Measurements from ENCODE around the gene ARG2. TPM values are rescaled to one million over a fixed set of nuclear protein-coding genes. Genes with fewer than 3 reads are reported as not detected.

ARG2 gene
- total RNA-seq, 4 donors from 2014 or later = 0.51 to 3.7 (median 2.8) TPM; not detected in 1

- Histone ChIP-seq H3K27ac (no peak overlapping the region), H3K9me3 (no peaks in the 10 kb centered on the region), H3K36me3 (no peaks in the 10 kb centered on the region), H3K4me1 (no peaks in the 10 kb centered on the region), H3K27me3 (no peaks in the 10 kb centered on the region), H3K4me3 (no peak overlapping the region)
- intact Hi-C loops (cut with DNase I; ENCODE audit: low total_unique reads) = no loop called here
- DNase-seq = no peak
- no peak for TF ChIP-seq POLR2A (IDR thresholded peaks at IDR 0.05)
- TF ChIP-seq, protein P1, sequence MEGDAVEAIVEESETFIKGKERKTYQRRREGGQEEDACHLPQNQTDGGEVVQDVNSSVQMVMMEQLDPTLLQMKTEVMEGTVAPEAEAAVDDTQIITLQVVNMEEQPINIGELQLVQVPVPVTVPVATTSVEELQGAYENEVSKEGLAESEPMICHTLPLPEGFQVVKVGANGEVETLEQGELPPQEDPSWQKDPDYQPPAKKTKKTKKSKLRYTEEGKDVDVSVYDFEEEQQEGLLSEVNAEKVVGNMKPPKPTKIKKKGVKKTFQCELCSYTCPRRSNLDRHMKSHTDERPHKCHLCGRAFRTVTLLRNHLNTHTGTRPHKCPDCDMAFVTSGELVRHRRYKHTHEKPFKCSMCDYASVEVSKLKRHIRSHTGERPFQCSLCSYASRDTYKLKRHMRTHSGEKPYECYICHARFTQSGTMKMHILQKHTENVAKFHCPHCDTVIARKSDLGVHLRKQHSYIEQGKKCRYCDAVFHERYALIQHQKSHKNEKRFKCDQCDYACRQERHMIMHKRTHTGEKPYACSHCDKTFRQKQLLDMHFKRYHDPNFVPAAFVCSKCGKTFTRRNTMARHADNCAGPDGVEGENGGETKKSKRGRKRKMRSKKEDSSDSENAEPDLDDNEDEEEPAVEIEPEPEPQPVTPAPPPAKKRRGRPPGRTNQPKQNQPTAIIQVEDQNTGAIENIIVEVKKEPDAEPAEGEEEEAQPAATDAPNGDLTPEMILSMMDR (IDR thresholded peaks at IDR 0.05) = no peak
Observed at GRCh38 chr14:67577181-67577808, 42.4 kb upstream of the ARG2 start.

- Histone ChIP-seq H3K27me3 (no peaks in the 10 kb centered on the region), H3K27ac (no peak overlapping the region), H3K4me1 (no peaks in the 10 kb centered on the region), H3K4me3 (no peak overlapping the region), H3K36me3 (no peaks in the 10 kb centered on the region), H3K9me3 (no peaks in the 10 kb centered on the region)
- no peak for DNase-seq
- TF ChIP-seq, protein P1 (IDR thresholded peaks at IDR 0.05) = no peak
- TF ChIP-seq POLR2A (IDR thresholded peaks at IDR 0.05) = no peak
- intact Hi-C loops (cut with DNase I; ENCODE audit: low total_unique reads) = no loop called here
Observed at GRCh38 chr14:67577909-67578749, 41.6 kb upstream of the ARG2 start.

DNA sequence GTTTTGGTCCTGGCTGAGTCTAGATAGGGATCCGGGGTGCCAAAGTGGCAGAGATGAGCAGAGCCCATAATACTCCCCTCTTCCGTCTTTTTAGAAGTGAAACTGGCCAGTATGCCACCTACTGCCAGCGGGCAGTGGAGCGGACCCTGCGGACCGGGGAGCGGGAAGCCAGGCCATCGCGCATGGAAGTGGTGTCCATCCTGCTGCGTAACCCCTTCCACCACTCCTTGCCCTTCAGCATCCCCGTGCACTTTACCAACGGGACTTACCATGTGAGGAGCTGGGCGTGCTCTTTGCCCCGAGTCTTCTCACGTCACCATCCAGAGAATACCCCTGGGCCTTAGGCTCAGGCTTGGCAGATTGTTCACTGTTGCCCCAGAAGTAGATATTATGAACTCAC lies 40.7 kb upstream of the ARG2 start:
- H3K9me3 ChIP-seq = no peaks in the 10 kb centered on the region
- no peaks in the 10 kb centered on the region for H3K36me3 ChIP-seq
- TF ChIP-seq POLR2A (IDR thresholded peaks at IDR 0.05) = no peak
- TF ChIP-seq, protein P1 (IDR thresholded peaks at IDR 0.05) = no peak
- no peaks in the 10 kb centered on the region for H3K27me3 ChIP-seq
- H3K4me3 ChIP-seq = no peak overlapping the region
- intact Hi-C loops (cut with DNase I; ENCODE audit: low total_unique reads) = no loop called here
- DNase-seq = no peak
- no peaks in the 10 kb centered on the region for H3K4me1 ChIP-seq
- H3K27ac ChIP-seq = no peak overlapping the region

DNA sequence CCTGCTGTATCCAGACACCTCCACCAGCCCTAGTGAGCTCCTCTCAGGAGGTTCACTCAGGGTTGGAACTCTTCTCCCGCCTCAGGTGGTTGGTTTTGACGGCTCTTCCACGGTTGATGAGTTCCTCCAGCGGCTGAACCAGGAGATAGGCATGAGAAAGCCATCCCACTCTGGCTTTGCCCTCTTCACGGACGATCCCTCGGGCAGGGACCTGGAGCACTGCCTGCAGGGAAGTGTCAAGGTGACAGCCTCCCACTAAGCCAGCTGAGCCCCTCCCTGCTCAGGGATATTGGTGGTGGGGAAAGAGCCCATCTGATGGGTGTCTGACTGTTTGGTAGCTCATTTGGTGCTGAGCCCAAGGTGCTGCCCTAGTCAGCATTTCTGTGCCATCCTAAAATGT lies 40.1 kb upstream of the ARG2 start:
- Histone ChIP-seq H3K4me3 (no peak overlapping the region), H3K36me3 (no peaks in the 10 kb centered on the region), H3K9me3 (no peaks in the 10 kb centered on the region), H3K27me3 (no peaks in the 10 kb centered on the region), H3K4me1 (no peaks in the 10 kb centered on the region), H3K27ac (no peak overlapping the region)
- intact Hi-C loops (cut with DNase I; ENCODE audit: low total_unique reads) = loop anchor here (10.0 kb wide), 1 partner anchor 85 kb away; no protein-coding TSS in a partner anchor
- DNase-seq = no peak
- no peak for TF ChIP-seq POLR2A (IDR thresholded peaks at IDR 0.05)
- TF ChIP-seq, protein P1 (IDR thresholded peaks at IDR 0.05) = no peak

Data from uterus (tissue), 4 donors.